Cardiac fibroblast (primary cell): ENCODE data around the gene FUNDC2.

Experiments
- DNase-seq, 2 donors: peaks; one replicate each; pipeline versions ENCODE4 v3.0.0 to v3.0.0-alpha.2; 2010; ENCODE audit warnings: low read depth in 2 of 2
- H3K4me3 ChIP-seq, 2 donors: replicated peaks in 1 of 2; 1 replicate in 1 of 2; 2 replicates in 1 of 2; pipeline ENCODE4 v1.5.1; 2011; ENCODE audit warnings: low read depth in 2 of 2, low read length in 2 of 2, mild to moderate bottlenecking in 2 of 2, moderate library complexity in 1 of 2
- CTCF ChIP-seq: IDR thresholded peaks from one replicate; pipeline ENCODE4 v1.5.1; 2011; ENCODE audit warnings: low read depth, mild to moderate bottlenecking, low read length, inconsistent platforms

Gene FUNDC2

GRCh38 chrX:155026420-155026726, 271 bp upstream of the FUNDC2 start:
- H3K4me3 ChIP-seq: peak overlapping the region; percentile 58 to 63
- TF ChIP-seq CTCF: no peak
- DNase-seq: no peak

- DNase-seq: peak; percentile 84 to 90
- H3K4me3 ChIP-seq: peak overlapping the region; percentile 58 to 63
- TF ChIP-seq CTCF: no peak
Measured at GRCh38 chrX:155027509-155028066, 944 bp downstream of the FUNDC2 start.

GRCh38 chrX:155028129-155028528, 1.5 kb downstream of the FUNDC2 start:
- TF ChIP-seq CTCF: no peak
- no peak for DNase-seq
- H3K4me3 ChIP-seq: peak overlapping the region; percentile 58 to 63

GRCh38 chrX:155028877-155029291, 2.2 kb downstream of the FUNDC2 start:
- peak; percentile 54 to 72 for DNase-seq
- H3K4me3 ChIP-seq: no peak overlapping the region
- no peak for TF ChIP-seq CTCF

GRCh38 chrX:155031657-155032056, 5.0 kb downstream of the FUNDC2 start:
- TF ChIP-seq CTCF: no peak

GRCh38 chrX:155035688-155036087, 9.0 kb downstream of the FUNDC2 start:
- H3K4me3 ChIP-seq: no peak overlapping the region

More at GRCh38 chrX:155031657-155032056, 5.0 kb downstream of the FUNDC2 start:
- H3K4me3 ChIP-seq: no peak overlapping the region
- DNase-seq: peak in 1 of 2 donors; percentile 39

More at GRCh38 chrX:155035688-155036087, 9.0 kb downstream of the FUNDC2 start:
- no peak for DNase-seq
- TF ChIP-seq CTCF: no peak
